ENCODE data around the gene DPY19L2.

The DPY19L2 gene

DNA sequence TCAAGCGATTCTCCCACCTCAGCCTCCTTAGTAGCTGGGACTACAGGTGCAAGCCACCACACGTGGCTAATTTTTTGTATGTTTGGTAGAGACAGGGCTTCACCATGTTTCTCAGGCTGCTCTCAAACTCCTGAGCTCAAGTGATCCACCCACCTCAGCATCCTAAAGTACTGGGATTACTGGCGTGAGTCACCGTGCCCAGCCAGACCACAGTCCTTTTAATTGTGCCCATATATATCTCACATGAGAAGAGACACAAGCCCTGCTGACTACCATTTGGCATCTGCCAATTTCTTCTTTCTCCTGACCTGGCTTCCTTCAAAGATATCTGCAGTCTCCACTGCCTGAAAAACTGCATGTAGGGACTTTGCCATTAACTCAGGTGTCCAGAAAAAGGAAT, 142.5 kb downstream of the DPY19L2 start:
- no peak overlapping the region for H3K4me3 ChIP-seq (ENCODE audit: insufficient read depth, low read length, poor library complexity, severe bottlenecking)
- no peak for TF ChIP-seq EZH2phosphoT487 (conservative IDR thresholded peaks at IDR 0.05; ENCODE audit: low read length)
- TF ChIP-seq, protein P1, sequence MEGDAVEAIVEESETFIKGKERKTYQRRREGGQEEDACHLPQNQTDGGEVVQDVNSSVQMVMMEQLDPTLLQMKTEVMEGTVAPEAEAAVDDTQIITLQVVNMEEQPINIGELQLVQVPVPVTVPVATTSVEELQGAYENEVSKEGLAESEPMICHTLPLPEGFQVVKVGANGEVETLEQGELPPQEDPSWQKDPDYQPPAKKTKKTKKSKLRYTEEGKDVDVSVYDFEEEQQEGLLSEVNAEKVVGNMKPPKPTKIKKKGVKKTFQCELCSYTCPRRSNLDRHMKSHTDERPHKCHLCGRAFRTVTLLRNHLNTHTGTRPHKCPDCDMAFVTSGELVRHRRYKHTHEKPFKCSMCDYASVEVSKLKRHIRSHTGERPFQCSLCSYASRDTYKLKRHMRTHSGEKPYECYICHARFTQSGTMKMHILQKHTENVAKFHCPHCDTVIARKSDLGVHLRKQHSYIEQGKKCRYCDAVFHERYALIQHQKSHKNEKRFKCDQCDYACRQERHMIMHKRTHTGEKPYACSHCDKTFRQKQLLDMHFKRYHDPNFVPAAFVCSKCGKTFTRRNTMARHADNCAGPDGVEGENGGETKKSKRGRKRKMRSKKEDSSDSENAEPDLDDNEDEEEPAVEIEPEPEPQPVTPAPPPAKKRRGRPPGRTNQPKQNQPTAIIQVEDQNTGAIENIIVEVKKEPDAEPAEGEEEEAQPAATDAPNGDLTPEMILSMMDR (IDR thresholded peaks at IDR 0.05; ENCODE audit: insufficient read depth, low read length, poor library complexity, severe bottlenecking): no peak
- H3K9me2 ChIP-seq (replicated peaks; ENCODE audit: insufficient read depth, low read length): no peaks in the 10 kb centered on the region
- H3F3A ChIP-seq (ENCODE audit: insufficient read depth): no peaks in the 10 kb centered on the region
- no peak overlapping the region for H3K9ac ChIP-seq (ENCODE audit: low read length)
- H3K36me3 ChIP-seq (ENCODE audit: low read length): no peaks in the 10 kb centered on the region
- H3K27ac ChIP-seq (ENCODE audit: low read depth, low read length): no peak overlapping the region
- H4K20me1 ChIP-seq (ENCODE audit: low read depth, low read length): no peaks in the 10 kb centered on the region
- H3K9me3 ChIP-seq (ENCODE audit: insufficient read depth, low read length): no peaks in the 10 kb centered on the region
- no peaks in the 10 kb centered on the region for H3K27me3 ChIP-seq (ENCODE audit: low read length)
- H3K4me2 ChIP-seq (ENCODE audit: low read depth, low read length, poor library complexity, severe bottlenecking): no peak overlapping the region
- H3K79me2 ChIP-seq (ENCODE audit: insufficient read depth, low read length): no peaks in the 10 kb centered on the region
- H2AFZ ChIP-seq (ENCODE audit: low read depth, low read length, severe bottlenecking): no peak overlapping the region

DNA sequence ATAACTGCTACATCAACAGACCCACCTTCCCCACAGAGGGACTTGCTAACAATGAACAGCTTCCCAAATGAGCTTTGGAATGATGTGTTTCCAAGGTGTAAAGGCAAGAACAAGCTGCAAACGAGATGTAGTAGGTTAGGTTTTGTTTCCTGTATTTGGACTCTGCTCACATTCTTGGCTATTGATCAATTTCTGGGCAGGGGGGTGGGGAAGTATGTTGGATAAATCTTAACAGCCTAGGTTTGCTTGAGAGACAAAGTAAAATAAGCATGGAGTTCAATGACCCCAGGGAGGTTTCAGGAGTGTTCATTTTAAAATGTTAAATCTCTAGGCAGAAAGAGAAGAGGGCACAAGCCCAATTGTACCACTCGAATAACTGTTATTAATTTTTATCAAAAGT, 146.6 kb downstream of the DPY19L2 start:
- no peaks in the 10 kb centered on the region for H4K20me1 ChIP-seq (ENCODE audit: low read depth, low read length)
- no peak overlapping the region for H3K9ac ChIP-seq (ENCODE audit: low read length)
- no peak overlapping the region for H3K4me3 ChIP-seq (ENCODE audit: insufficient read depth, low read length, poor library complexity, severe bottlenecking)
- no peaks in the 10 kb centered on the region for H3K79me2 ChIP-seq (ENCODE audit: insufficient read depth, low read length)
- no peak overlapping the region for H2AFZ ChIP-seq (ENCODE audit: low read depth, low read length, severe bottlenecking)
- H3K4me2 ChIP-seq (ENCODE audit: low read depth, low read length, poor library complexity, severe bottlenecking): no peak overlapping the region
- no peak overlapping the region for H3K27ac ChIP-seq (ENCODE audit: low read depth, low read length)
- H3K9me2 ChIP-seq (replicated peaks; ENCODE audit: insufficient read depth, low read length): no peaks in the 10 kb centered on the region
- no peaks in the 10 kb centered on the region for H3K36me3 ChIP-seq (ENCODE audit: low read length)
- H3K27me3 ChIP-seq (ENCODE audit: low read length): no peaks in the 10 kb centered on the region
- TF ChIP-seq EZH2phosphoT487 (conservative IDR thresholded peaks at IDR 0.05; ENCODE audit: low read length): no peak
- TF ChIP-seq, protein P1 (IDR thresholded peaks at IDR 0.05; ENCODE audit: insufficient read depth, low read length, poor library complexity, severe bottlenecking): no peak
- no peaks in the 10 kb centered on the region for H3F3A ChIP-seq (ENCODE audit: insufficient read depth)
- H3K9me3 ChIP-seq (ENCODE audit: insufficient read depth, low read length): no peaks in the 10 kb centered on the region
